ENCODE measurements around the gene ACOD1.
"Not testable (repeated sequence)": the region's sequence is repeated elsewhere in the genome, so short reads cannot be mapped to it uniquely, and the experiment has no call there.

The ACOD1 gene

GRCh38 chr13:76948149-76948548 lies at the start of gene ACOD1:
Gene ACOD1, plus strand, starts transcription at chr13:76948511. Its CDS starts 48 bp downstream, at chr13:76948559.
- DNase-seq: no peak

- DNase-seq: not testable (repeated sequence)
These were observed 49.2 kb upstream of the ACOD1 start for GRCh38 chr13:76899066-76899465.

DNA sequence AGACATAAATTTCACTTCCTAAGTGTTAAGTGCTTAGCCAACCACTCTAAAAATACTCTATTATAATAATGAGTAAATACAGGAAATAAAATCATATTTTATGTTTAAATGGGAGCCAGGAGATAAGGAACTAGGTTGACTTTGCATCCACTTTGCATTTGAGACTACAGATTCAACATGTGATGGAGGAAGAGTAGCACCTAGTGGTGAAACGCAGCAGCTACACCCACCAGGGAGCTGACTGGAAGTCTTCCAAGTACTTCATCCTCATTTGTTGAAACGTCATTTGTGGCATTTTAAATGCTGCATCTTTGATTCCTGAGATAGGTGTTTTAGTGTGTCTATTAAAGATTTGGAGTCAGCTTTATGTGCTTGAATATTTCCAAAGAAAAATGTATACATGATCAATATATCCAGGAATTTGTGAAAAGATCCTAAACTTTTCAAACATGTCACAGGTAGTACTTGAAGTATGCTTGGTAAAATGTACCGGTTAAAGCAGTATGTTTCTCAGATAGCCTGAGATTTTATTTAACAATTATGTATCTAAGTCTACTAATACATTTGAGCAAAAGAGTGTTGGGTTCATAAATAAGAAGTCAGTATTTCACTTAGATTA lies 44.7 kb upstream of the ACOD1 start:
- DNase-seq: peak; percentile 72

DNA sequence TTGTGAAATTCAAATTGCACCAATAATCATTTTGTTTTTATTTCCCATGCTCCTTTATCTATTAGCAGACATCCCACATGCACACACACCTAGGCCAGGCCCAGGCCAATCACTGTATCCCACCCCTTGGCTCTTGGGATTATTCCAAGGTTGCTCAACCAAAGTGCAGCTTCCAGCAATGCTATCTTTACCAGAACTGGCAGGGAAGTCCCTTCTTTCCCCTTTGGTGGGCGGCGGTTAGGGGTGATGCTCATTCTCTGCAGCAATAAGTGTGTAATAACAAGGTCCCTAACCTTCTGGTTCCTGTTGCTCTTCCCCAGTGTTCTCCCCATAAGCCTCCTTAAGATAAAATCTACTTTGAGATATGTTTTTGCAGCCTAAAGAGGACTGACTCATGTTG lies 43.8 kb upstream of the ACOD1 start:
- DNase-seq: no peak

- no peak for DNase-seq
These were observed 35.8 kb upstream of the ACOD1 start for GRCh38 chr13:76912476-76912875.

DNA sequence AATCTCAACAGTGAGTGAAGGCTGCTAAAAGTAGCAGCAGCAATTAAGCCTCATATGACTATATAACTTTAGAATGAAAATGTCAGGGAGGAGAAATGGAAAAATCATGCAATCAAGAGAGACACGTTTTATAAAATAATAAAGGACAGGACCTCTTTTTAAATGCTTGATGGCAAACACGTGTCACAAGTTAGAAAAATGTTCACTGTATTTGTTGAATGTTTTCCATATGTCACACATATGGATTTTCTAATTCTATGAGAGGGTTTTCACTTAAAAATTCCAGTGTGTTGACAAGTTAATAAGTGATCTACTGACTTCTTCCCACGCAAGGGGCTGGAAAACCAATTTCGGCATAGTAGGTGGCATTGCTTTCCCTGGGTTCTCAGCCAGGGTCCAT lies 34.4 kb upstream of the ACOD1 start:
- DNase-seq: peak; percentile 45

DNA sequence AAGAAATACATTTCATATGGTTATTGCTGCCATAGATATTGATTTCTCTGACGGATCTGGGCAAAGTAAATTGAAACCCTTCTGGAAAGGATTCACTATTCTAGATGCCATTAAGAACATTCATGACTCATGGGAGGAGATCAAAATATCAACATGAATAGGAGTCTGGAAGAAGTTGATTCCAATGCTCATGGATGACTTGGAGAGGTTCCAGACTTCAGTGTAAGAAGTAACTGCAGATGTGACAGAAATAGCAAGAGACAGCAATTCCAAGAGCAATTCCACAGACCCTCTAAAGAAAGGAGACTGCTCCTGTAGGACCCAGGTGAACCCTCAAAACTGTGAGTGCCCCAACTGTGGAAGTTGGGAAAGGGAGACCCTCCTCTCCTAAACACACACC lies 31.2 kb upstream of the ACOD1 start:
- no peak for DNase-seq

GRCh38 chr13:76917755-76918481 lies 30.4 kb upstream of the ACOD1 start:
- DNase-seq: not testable (repeated sequence)

DNA sequence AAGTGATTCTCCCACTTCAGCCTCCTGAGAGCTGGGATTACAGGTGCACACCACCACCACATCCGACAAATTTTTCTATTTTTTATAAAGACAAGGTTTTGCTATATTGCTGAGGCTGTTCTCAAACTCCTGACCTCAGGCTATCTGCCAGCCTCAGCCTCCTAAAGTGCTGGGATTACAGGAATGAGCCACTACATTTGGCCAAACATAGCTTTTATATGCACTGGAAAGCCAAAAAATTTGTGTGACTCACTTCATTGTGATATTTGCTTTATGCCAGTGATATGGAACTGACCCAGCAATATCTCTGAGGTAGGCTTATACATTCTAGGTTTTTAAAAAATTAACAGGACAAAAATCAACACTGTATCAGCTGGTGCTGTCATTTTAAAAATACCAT lies 26.8 kb upstream of the ACOD1 start:
- no peak for DNase-seq

- DNase-seq: no peak
These were observed 23.2 kb upstream of the ACOD1 start for GRCh38 chr13:76925115-76925514.

GRCh38 chr13:76927955-76928354 lies 20.4 kb upstream of the ACOD1 start:
- DNase-seq: no peak

- no peak for DNase-seq
These were observed 19.9 kb upstream of the ACOD1 start for GRCh38 chr13:76928456-76928855.

DNA sequence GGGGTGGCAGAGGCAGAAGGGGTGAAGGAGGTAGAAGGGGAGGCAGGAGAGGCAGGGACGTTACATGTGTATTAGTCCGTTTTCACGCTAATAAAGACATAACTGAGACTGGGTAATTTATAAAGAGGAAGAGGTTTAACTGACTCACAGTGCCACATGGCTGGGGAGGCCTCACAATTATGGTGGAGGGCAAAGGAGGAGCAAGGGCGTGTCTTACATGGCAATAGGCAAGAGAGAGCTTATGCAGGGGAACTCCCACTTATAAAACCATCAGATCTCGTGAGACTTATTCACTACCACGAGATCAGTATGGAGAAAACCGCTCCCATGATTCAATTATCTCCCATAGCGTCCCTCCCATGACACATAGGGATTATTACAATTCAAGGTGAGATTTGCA lies 19.0 kb upstream of the ACOD1 start:
- DNase-seq: no peak

GRCh38 chr13:76929851-76930374 lies 18.4 kb upstream of the ACOD1 start:
- no peak for DNase-seq

DNA sequence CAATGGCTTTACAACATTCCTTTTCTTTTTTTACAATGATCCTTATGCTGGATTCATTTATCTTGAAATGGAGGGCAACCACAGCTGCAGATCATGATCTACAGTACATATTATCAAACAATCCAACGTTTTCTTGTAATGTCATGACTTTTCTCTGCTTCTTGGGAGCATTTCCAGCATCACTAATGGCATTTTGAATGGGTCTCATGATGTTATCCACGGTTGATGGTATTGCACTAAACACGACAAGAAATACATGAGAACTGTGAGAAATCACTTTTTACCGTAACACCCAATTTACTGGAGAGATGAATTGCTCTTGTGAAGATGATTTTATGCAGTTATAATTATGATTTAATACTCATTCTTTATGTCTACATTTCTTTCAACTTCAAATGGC lies 16.2 kb upstream of the ACOD1 start:
- no peak for DNase-seq

DNA sequence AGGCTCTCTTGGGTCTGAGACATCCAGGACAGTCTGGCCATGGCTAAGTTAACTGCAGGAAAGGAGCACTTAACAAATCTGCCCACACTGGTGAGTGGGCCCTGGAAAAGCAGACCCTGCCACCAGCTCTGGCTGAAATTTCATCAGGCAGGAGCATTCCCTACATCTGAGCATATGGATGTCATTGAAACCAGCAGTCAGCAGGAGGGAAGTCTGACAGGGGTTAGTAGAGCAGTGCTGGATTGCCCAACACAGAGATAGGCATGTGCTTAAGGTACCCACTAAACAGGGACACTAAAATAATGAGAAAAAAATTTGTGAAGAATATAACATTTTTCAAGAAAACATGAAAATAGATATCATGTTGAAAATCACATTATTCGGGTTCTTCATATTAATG lies 13.6 kb upstream of the ACOD1 start:
- DNase-seq: no peak

DNA sequence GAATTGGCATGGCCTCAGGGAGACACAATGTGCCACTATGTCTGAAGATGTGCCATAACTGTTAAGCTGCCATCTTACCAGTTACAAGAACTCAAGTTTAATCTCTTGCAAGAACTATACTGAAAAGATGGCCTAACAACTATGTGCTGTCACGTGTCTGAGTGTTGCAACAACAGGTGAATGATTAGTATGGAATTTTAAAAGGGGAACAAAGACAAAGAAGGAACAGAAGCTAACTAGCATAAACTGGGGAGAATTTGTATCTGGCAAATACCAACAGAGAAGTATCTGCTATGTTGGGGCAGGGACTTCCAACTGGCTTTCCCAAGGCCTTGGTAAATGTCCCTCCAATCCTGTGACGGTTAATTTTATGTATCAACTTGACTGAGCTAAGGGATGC lies 11.5 kb upstream of the ACOD1 start:
- DNase-seq: no peak

DNA sequence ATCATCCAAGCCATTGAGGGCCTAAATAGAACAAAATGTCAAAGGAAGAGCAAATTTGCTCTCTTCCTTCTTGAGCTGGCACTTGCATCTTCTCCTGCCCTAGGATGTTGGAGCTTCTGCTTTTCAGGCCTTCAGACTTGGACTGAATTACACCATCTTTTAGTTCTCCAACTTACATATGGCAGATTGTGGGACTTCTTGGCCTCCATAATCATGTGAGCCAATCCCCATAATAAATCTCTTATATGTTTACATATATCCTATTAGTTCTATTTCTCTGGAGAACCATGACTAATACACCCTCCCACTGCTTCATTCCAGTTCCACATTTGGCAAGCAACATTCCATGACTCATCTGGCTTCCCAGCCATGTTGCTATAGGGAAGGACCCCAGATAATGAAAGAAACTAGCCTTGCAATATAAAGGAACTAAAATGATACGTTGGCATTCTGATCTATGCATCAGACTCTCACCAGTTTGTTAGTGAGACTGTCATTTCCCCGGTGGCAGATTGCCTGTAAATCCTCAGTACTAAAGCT lies 11.0 kb upstream of the ACOD1 start:
- peak; percentile 71 for DNase-seq

GRCh38 chr13:76939215-76939614 lies 9.1 kb upstream of the ACOD1 start:
- no peak for DNase-seq

- no peak for DNase-seq
These were observed 5.9 kb upstream of the ACOD1 start for GRCh38 chr13:76942363-76942762.

GRCh38 chr13:76943646-76944045 lies 4.7 kb upstream of the ACOD1 start:
- DNase-seq: no peak

GRCh38 chr13:76944456-76944855 lies 3.9 kb upstream of the ACOD1 start:
- no peak for DNase-seq

DNA sequence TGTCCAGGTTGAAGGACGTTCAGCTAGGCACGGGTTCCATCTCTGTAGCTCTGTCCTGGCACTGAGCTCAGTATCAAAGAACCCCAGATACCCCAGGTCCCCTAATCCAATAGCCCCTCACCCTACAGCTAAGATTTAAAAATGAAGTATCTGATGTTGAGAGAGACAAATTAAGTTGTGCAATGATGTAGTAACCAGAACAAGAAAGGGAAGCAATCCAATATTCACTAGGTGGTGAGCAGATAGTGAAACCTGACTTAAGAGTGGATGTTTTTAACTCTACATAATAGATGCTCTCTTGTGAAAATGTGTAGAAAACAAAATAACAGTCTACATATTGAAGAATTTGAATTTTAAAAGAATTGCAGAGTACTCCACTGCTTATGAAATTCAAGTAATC lies 1.8 kb downstream of the ACOD1 start:
- DNase-seq: no peak

- DNase-seq: no peak
These were observed 5.7 kb downstream of the ACOD1 start for GRCh38 chr13:76953968-76954367.
